GM13977 (cell line): ENCODE results near the gene GOLGA6L2.

Experiments
- DNase-seq: peaks from one replicate; pipeline ENCODE4 v3.0.0; 2012; ENCODE audit warnings: low spot score
- in situ Hi-C: fragments of 300-500 bp; cut with MboI; formaldehyde crosslinking; loops from one replicate; pipeline ENCODE4 v1.12.0; 2022; ENCODE audit warnings: low sequenced_read_pairs, low pct_unique_long_range_greater_than_20kb, mixed read lengths, inconsistent platforms; ENCODE audit not compliant: unreplicated experiment
- TF ChIP-seq, protein P1 (sequence below): IDR thresholded peaks from 2 replicates; pipeline ENCODE4 v1.5.1; 2012; ENCODE audit warnings: mild to moderate bottlenecking, control low read depth; ENCODE audit not compliant: insufficient read depth; ENCODE audit errors: extremely low read depth, missing control alignments

The GOLGA6L2 gene

DNA sequence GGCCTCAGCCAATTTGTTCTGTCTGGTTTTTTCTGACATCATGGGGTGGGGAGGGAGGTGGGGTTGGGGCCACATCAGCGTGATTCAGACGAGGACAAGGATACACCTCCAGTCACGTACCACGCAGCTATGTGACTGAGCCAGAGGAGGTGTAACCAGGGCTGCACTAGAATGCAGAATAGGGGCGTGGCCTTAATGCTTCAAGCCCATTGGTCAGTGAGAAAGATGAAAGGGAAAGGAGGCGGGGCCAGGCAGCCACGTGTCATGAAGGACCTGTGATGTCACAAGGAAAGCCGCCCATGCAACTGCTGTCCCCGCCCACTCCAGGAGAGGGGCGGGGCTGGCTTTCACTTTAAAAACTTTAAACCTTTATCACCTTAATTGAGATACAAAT lies at the start of gene GOLGA6L2:
TSS of gene GOLGA6L2 (minus strand) at position 137 of the 394 bp plus-strand sequence. CDS start at position 75, 62 bp downstream.
- DNase-seq, result no peak
- in situ Hi-C loops, result no loop called here
- TF ChIP-seq, protein P1, sequence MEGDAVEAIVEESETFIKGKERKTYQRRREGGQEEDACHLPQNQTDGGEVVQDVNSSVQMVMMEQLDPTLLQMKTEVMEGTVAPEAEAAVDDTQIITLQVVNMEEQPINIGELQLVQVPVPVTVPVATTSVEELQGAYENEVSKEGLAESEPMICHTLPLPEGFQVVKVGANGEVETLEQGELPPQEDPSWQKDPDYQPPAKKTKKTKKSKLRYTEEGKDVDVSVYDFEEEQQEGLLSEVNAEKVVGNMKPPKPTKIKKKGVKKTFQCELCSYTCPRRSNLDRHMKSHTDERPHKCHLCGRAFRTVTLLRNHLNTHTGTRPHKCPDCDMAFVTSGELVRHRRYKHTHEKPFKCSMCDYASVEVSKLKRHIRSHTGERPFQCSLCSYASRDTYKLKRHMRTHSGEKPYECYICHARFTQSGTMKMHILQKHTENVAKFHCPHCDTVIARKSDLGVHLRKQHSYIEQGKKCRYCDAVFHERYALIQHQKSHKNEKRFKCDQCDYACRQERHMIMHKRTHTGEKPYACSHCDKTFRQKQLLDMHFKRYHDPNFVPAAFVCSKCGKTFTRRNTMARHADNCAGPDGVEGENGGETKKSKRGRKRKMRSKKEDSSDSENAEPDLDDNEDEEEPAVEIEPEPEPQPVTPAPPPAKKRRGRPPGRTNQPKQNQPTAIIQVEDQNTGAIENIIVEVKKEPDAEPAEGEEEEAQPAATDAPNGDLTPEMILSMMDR, result no peak

DNA sequence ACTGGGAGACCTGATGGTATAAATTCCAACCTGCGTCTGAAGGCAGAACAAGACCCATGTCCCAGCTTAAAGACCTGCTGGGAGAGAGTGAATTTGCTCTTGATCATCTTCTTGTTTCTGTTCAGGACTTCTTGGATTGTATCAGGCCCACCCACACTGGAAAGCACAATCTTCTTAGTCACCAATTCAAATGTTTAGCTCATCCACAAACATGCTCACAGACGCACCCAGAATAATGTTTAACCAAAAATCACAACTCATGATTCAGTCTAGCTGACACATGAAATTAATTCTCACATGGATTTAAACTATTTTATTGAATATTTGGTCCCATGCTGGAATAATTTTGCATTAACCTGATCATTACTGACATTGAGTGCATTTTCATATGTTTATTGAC lies 37.8 kb upstream of the GOLGA6L2 start:
- TF ChIP-seq, protein P1, result no peak
- in situ Hi-C loops, result no loop called here
- DNase-seq, result no peak

DNA sequence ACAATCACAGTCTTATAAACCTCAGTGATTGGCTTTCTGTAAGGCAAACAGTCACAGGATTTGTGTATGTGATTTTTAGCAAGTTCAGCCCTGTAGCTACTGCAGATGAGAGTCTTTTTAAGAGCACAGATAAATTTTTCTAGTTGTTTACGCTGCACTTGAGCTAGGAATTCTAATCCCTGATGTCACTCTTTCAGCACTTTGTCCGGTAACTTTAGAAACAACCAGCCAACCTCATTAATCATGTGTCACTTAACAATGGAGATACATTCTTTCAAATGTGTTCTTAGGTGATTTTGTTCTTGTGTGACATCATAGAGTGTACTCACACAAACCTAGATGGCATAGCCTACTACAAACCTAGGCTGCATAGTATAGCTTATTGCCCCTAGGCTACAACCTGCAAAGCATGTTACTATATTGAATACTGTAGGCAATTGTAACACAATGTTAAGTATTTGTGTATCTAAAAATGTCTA lies 36.8 kb upstream of the GOLGA6L2 start:
- no peak for DNase-seq
- in situ Hi-C loops, result no loop called here
- TF ChIP-seq, protein P1, result no peak

- TF ChIP-seq, protein P1, result no peak
- no peak for DNase-seq
- in situ Hi-C loops, result no loop called here
Measured at GRCh38 chr15:23482764-23483489, 35.9 kb upstream of the GOLGA6L2 start.

GRCh38 chr15:23482228-23482627 lies 35.2 kb upstream of the GOLGA6L2 start:
- in situ Hi-C loops, result no loop called here
- TF ChIP-seq, protein P1, result no peak
- DNase-seq, result no peak

- TF ChIP-seq, protein P1, result no peak
- in situ Hi-C loops, result no loop called here
- no peak for DNase-seq
Measured at GRCh38 chr15:23477920-23478319, 30.9 kb upstream of the GOLGA6L2 start.
